T-cell (primary cell): ENCODE results near the gene B3GALT4. TPM values are rescaled to one million over a fixed set of nuclear protein-coding genes. Genes with fewer than 3 reads are reported as not detected.

Experiments
- ATAC-seq, 4 experiments: fragments of 200-7000 bp in 3 of 4; fragments of 150-1000 bp in 1 of 4; cut with Tn5 transposase; replicated peaks in 1 of 4; 1 replicate in 3 of 4; 2 replicates in 1 of 4; pipeline ENCODE4 v1.10.0; 2021; ENCODE audit warnings: moderate library complexity in 3 of 4, mild to moderate bottlenecking in 2 of 4, moderate number of reproducible peaks in 1 of 4
- CTCF ChIA-PET, 2 donors: fragments of 300-600 bp; sonication (Branson Sonifier 250); formaldehyde crosslinking; loops; one replicate each; lab custom pipeline; 2022; ENCODE audit warnings: antibody characterized with exemption in 2 of 2; lab: Charles Lee
- POLR2A ChIA-PET, 2 donors: fragments of 300-600 bp; sonication (Branson Sonifier 250); formaldehyde crosslinking; loops; one replicate each; lab custom pipeline; 2022; ENCODE audit warnings: antibody characterized with exemption in 2 of 2; lab: Charles Lee
- DNase-seq, 35 experiments: peaks; one replicate each; pipeline versions ENCODE4 v3.0.0 to v3.0.0-alpha.2; 2013 to 2023
- H3K27ac ChIP-seq: one replicate; pipeline ENCODE4 v1.5.1; 2013; ENCODE audit warnings: low read length
- H3K27me3 ChIP-seq, 2 experiments: replicated peaks in 1 of 2; 1 replicate in 1 of 2; 2 replicates in 1 of 2; pipeline versions ENCODE4 v1.6.1 to v1.7.0; 2013; ENCODE audit warnings: low read length in 1 of 2, mixed read lengths in 1 of 2; ENCODE audit not compliant: control insufficient read depth in 2 of 2, insufficient read depth in 2 of 2; ENCODE audit errors: extremely low read depth in 1 of 2
- H3K36me3 ChIP-seq, 2 donors: 1 replicate in 1 of 2; 2 replicates in 1 of 2; pipeline versions ENCODE4 v1.6.1 to v1.7.0; 2013; ENCODE audit warnings: low read length in 1 of 2; ENCODE audit not compliant: control insufficient read depth in 2 of 2, insufficient read depth in 1 of 2; ENCODE audit errors: extremely low read depth in 1 of 2
- H3K4me1 ChIP-seq, 2 experiments: 1 replicate in 1 of 2; 2 replicates in 1 of 2; pipeline versions ENCODE4 v1.6.1 to v1.7.0; 2013; ENCODE audit warnings: low read length in 2 of 2, mixed read lengths in 1 of 2; ENCODE audit not compliant: insufficient read depth in 2 of 2, control insufficient read depth in 1 of 2; ENCODE audit errors: extremely low read depth in 1 of 2
- H3K4me3 ChIP-seq, 2 donors: 1 replicate in 1 of 2; 2 replicates in 1 of 2; pipeline versions ENCODE4 v1.5.1 to v1.7.0; 2013; ENCODE audit warnings: mild to moderate bottlenecking in 2 of 2, low read length in 1 of 2, moderate library complexity in 1 of 2; ENCODE audit not compliant: control insufficient read depth in 1 of 2; ENCODE audit errors: extremely low read depth in 1 of 2
- H3K9me3 ChIP-seq: 2 replicates; pipeline ENCODE4 v1.7.0; 2013
- H3K27ac Mint-ChIP-seq, 2 donors: one replicate each; pipeline ENCODE4 v1.8.0; 2020 to 2021; ENCODE audit warnings: mild to moderate bottlenecking in 2 of 2, mixed read lengths in 2 of 2
- H3K27me3 Mint-ChIP-seq, 2 donors: one replicate each; pipeline ENCODE4 v1.8.0; 2021 to 2022; ENCODE audit warnings: mixed read lengths in 2 of 2
- H3K36me3 Mint-ChIP-seq: one replicate; pipeline ENCODE4 v1.8.0; 2021; ENCODE audit warnings: mixed read lengths
- H3K4me1 Mint-ChIP-seq, 3 donors: one replicate each; pipeline ENCODE4 v1.8.0; 2020 to 2022; ENCODE audit warnings: mixed read lengths in 3 of 3, mild to moderate bottlenecking in 1 of 3
- H3K4me3 Mint-ChIP-seq, 3 donors: one replicate each; pipeline ENCODE4 v1.8.0; 2020 to 2022; ENCODE audit warnings: mild to moderate bottlenecking in 3 of 3, mixed read lengths in 3 of 3, moderate library complexity in 3 of 3
- H3K9me3 Mint-ChIP-seq, 3 donors: one replicate each; pipeline ENCODE4 v1.8.0; 2020 to 2022; ENCODE audit warnings: mixed read lengths in 3 of 3
- WGBS: methylation state at CpG from one replicate; pipeline ENCODE4 v1.1.5; 2013; ENCODE audit warnings: missing lambda C conversion rate; ENCODE audit not compliant: insufficient coverage; 5-methylcytosine and 5-hydroxymethylcytosine counted together
- total RNA-seq, 35 experiments: library from RNA in 6 of 35; stranded (reverse) in 6 of 35; fragments of 120-200 nt in 1 of 35; gene quantifications; one replicate each; pipeline versions ENCODE4 v1.2.1 to v1.2.4 and lab custom pipeline; 2013 to 2026

B3GALT4 gene
- total RNA-seq, 5 donors from 2014 or later (not counting 1 experiment from before 2014, with no cell fraction given) = 12.2 to 47.2 (median 40.4) TPM

DNA sequence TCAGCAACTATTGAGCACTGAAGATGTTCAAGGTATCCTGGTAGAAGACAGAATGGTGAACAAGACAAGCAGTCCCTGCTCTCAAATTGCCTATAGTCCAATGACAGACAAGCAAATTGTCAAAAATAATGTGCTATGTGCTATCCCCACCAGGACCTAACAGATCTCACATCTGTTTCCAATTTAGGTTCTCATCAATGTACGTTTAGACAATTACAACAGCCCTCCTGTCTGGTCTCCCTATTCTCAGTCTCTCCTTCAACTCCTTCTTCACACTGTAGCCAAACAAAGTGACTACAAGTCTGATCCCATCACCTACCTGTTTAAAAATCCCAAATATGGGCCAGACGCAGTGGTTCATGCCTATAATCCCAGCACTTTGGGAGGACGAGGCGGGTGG is 29.4 kb downstream of the B3GALT4 start:
- Mint-ChIP-seq H3K4me3 (no peak overlapping the region), H3K9me3 (no peaks in the 10 kb centered on the region), H3K4me1 (peaks cover 38 to 47% (median 46%) of the 10 kb centered on the region in 3 donors), H3K36me3 (peaks cover 36% of the 10 kb centered on the region), H3K27ac (peak overlapping the region; percentile 3 to 43), H3K27me3 (no peaks in the 10 kb centered on the region)
- DNase-seq (no peak), ATAC-seq (no peak)
- no peak overlapping the region for H3K4me3 ChIP-seq
- peak overlapping the region; percentile 29 for H3K27ac ChIP-seq
- no peaks in the 10 kb centered on the region for H3K9me3 ChIP-seq
- peaks cover 9 to 80% of the 10 kb centered on the region in 2 donors for H3K36me3 ChIP-seq
- peaks cover 2 to 50% of the 10 kb centered on the region in 2 experiments for H3K4me1 ChIP-seq
- ChIA-PET CTCF (interaction anchor here in 1 of 2 donors (0.8 kb wide), 1 partner anchor 129 kb away, joined by 3 read pairs; no protein-coding TSS in a partner anchor), POLR2A (interaction anchor here in 1 of 2 donors (1.1 kb wide), 1 partner anchor 28 kb away, joined by 3 read pairs; no protein-coding TSS in a partner anchor)
- no peaks in the 10 kb centered on the region for H3K27me3 ChIP-seq
- WGBS = 86% methylated on average over 3 of the region's 4 CpGs

- WGBS = 19% methylated on average over 22 of the region's 29 CpGs
- Mint-ChIP-seq H3K9me3 (no peaks in the 10 kb centered on the region), H3K4me3 (peak overlapping the region; percentile 98 to 100 (median 99)), H3K27ac (peak overlapping the region; percentile 97 to 98), H3K27me3 (no peaks in the 10 kb centered on the region), H3K4me1 (peaks cover 61 to 67% (median 65%) of the 10 kb centered on the region in 3 donors), H3K36me3 (peaks cover 17% of the 10 kb centered on the region)
- DNase-seq (peak; percentile 31 to 95 (median 88)), ATAC-seq (peak; percentile 35 to 57 (median 48))
- CTCF ChIA-PET = interaction anchor here (0.6 to 2.2 kb wide), 7 partner anchors 13 to 1990 kb away, joined by 3 to 12 read pairs (median 5); partner anchors contain the start of genes B3GALT4 (in 2 of the 2), RPS18 (in 1 of the 2) and VPS52 (in 1 of the 2)
- no peaks in the 10 kb centered on the region for H3K9me3 ChIP-seq
- peak overlapping the region; percentile 93 to 99 for H3K4me3 ChIP-seq
- H3K36me3 ChIP-seq = peaks cover 0 to 41% of the 10 kb centered on the region in 2 donors
- H3K27me3 ChIP-seq = no peaks in the 10 kb centered on the region
- peak overlapping the region; percentile 99 for H3K27ac ChIP-seq
- H3K4me1 ChIP-seq = peaks cover 20 to 72% of the 10 kb centered on the region in 2 experiments
- POLR2A ChIA-PET = interaction anchor here (0.5 to 1.6 kb wide), 8 partner anchors 13 to 1108 kb away, joined by 3 to 6 read pairs (median 4); partner anchors contain the start of genes PFDN6 (in 1 of the 2), RGL2 (in 1 of the 2) and SYNGAP1 (in 1 of the 2)
These were observed 35.6 kb downstream of the B3GALT4 start for GRCh38 chr6:33312361-33313104.

DNA sequence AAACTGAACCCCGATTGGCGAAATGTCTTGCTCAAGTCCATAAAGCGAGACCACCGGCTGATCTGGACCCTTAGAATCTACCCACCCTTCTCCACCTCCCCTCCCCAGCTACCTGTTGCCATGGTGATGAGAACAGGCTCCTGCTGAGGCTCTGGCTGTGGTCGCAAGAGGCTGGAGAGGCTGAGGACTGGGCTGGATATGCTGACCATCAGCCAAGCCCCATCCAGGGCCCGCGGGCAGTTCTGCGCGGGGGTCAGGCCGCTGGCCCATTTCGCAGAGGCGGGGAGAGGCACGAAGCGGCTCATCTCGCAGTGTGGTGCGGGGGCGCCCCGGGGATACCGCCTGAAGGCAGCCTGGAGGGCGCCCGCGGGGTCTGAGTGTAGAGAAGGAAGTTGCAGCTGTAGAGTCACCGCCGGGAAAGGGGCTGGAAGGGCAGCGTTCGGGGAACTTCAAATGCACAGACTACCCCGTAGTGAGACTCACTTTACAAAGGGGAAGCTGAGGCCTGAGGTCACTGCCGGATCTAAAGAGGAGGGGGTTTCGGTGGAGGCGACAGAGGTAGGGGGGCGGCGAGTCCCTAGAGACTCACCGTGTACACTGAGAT is 36.3 kb downstream of the B3GALT4 start:
- peak overlapping the region; percentile 99 for H3K27ac ChIP-seq
- peak overlapping the region; percentile 93 to 99 for H3K4me3 ChIP-seq
- peak in 17 of 35 experiments; percentile 4 to 56 (median 34) for DNase-seq
- peaks cover 63 to 68% (median 65%) of the 10 kb centered on the region in 3 donors for H3K4me1 Mint-ChIP-seq
- ChIA-PET CTCF (interaction anchor here in 1 of 2 donors (0.6 to 2.2 kb wide), 6 partner anchors 14 to 1991 kb away, joined by 4 to 12 read pairs (median 7); partner anchors contain the start of genes B3GALT4, RPS18 and VPS52), POLR2A (interaction anchor here (0.5 to 1.5 kb wide), 7 partner anchors 15 to 1107 kb away, joined by 3 to 6 read pairs (median 4); partner anchors contain the start of genes RGL2 (in 1 of the 2) and SYNGAP1 (in 1 of the 2))
- no peaks in the 10 kb centered on the region for H3K9me3 ChIP-seq
- peaks cover 0 to 35% of the 10 kb centered on the region in 2 donors for H3K36me3 ChIP-seq
- no peaks in the 10 kb centered on the region for H3K27me3 Mint-ChIP-seq
- peak overlapping the region; percentile 97 to 98 for H3K27ac Mint-ChIP-seq
- H3K4me3 Mint-ChIP-seq = peak overlapping the region; percentile 98 to 100 (median 99)
- no peaks in the 10 kb centered on the region for H3K27me3 ChIP-seq
- ATAC-seq = peak in 2 of 4 experiments; percentile 7 to 13
- no peaks in the 10 kb centered on the region for H3K9me3 Mint-ChIP-seq
- peaks cover 20 to 76% of the 10 kb centered on the region in 2 experiments for H3K4me1 ChIP-seq
- WGBS = under 1% methylated on average over 21 of the region's 33 CpGs
- H3K36me3 Mint-ChIP-seq = peaks cover 16% of the 10 kb centered on the region

GRCh38 chr6:33313709-33314514 is 37.0 kb downstream of the B3GALT4 start, which contains the start of gene TAPBP:
Gene TAPBP, minus strand, starts transcription at chr6:33314078. Its CDS starts 37 bp downstream, at chr6:33314041.
- peaks cover 27 to 79% of the 10 kb centered on the region in 2 experiments for H3K4me1 ChIP-seq
- CTCF ChIA-PET = no interaction called here

DNA sequence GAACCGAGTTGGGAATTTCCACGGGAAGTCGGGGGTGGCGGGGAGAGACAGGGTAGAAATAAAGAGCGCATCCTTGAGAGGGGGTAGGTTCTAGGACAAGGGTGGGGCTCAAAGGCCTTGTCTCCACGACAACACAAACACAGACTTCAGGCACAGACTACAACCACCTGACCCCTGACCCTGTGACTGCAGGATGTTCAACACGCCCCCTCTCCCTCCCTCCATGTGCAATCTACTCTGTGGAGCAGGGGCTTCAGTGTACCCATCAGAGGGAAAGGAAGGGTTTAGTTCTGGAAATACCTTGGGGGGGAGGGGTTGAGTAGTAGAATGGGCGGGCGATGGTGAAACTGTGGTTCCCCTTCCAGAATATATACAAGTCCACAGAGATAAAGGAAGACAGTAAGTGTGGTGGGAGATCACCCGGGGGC is 37.6 kb downstream of the B3GALT4 start:
- Mint-ChIP-seq H3K36me3 (peaks cover 21% of the 10 kb centered on the region), H3K9me3 (no peaks in the 10 kb centered on the region), H3K27me3 (no peaks in the 10 kb centered on the region), H3K4me3 (peak overlapping the region; percentile 98 to 100 (median 99)), H3K4me1 (peaks cover 67 to 72% (median 68%) of the 10 kb centered on the region in 3 donors), H3K27ac (peak overlapping the region; percentile 97 to 98)
- peaks cover 32 to 81% of the 10 kb centered on the region in 2 experiments for H3K4me1 ChIP-seq
- no peaks in the 10 kb centered on the region for H3K27me3 ChIP-seq
- peak overlapping the region; percentile 99 for H3K27ac ChIP-seq
- WGBS = no CpG with 5 or more reads among the region's 10 CpGs
- DNase-seq (peak in 34 of 35 experiments; percentile 37 to 91 (median 71)), ATAC-seq (peak; percentile 8 to 59 (median 15))
- ChIA-PET CTCF (no interaction called here), POLR2A (no interaction called here)
- peak overlapping the region; percentile 35 to 93 for H3K4me3 ChIP-seq
- H3K9me3 ChIP-seq = no peaks in the 10 kb centered on the region
- H3K36me3 ChIP-seq = peaks cover 6 to 38% of the 10 kb centered on the region in 2 donors

More at GRCh38 chr6:33313709-33314514, 37.0 kb downstream of the B3GALT4 start, which contains the start of gene TAPBP:
- peak within 1 kb of the TSS; percentile 97 to 98 for H3K27ac Mint-ChIP-seq
- peaks cover 63 to 68% (median 65%) of the 10 kb centered on the region in 3 donors for H3K4me1 Mint-ChIP-seq
- peaks cover 15% of the 10 kb centered on the region for H3K36me3 Mint-ChIP-seq
- no peaks in the 10 kb centered on the region for H3K27me3 ChIP-seq
- peak; percentile 46 to 68 (median 50) for ATAC-seq
- no peaks in the 10 kb centered on the region for H3K9me3 ChIP-seq
- H3K4me3 ChIP-seq = peak within 1 kb of the TSS; percentile 93 to 99
- POLR2A ChIA-PET = interaction anchor here (0.6 to 1.5 kb wide), 2 partner anchors 31 to 103 kb away, joined by 4 read pairs; no protein-coding TSS in a partner anchor
- DNase-seq = peak; percentile 57 to 94 (median 84)
- H3K9me3 Mint-ChIP-seq = no peaks in the 10 kb centered on the region
- peak within 1 kb of the TSS; percentile 99 for H3K27ac ChIP-seq
- H3K36me3 ChIP-seq = peaks cover 4 to 35% of the 10 kb centered on the region in 2 donors
- 0% methylated on average over 16 of the region's 47 CpGs for whole genome bisulfite sequencing
- peak within 1 kb of the TSS; percentile 98 to 100 (median 99) for H3K4me3 Mint-ChIP-seq
- H3K27me3 Mint-ChIP-seq = no peaks in the 10 kb centered on the region
